ENCODE results near the gene AFF2.

GRCh38 chrX:148664995-148665394, 164.6 kb downstream of the AFF2 start:
- TF ChIP-seq POLR2A (IDR thresholded peaks at IDR 0.05) (no peak), CTCF (IDR thresholded peaks at IDR 0.05) (no peak)
